Right lobe of liver (tissue), 6 donors: Measurements from ENCODE around the gene FARS2. TPM values are rescaled to one million over a fixed set of nuclear protein-coding genes. Genes with fewer than 3 reads are reported as not detected.

Experiments
- ATAC-seq, 4 donors: fragments of 200-7000 bp; cut with Tn5 transposase; one replicate each; pipeline ENCODE4 v1.9.1; 2020; ENCODE audit warnings: mild to moderate bottlenecking in 4 of 4, moderate library complexity in 4 of 4
- DNase-seq, 3 donors: peaks; one replicate each; pipeline ENCODE4 v3.0.0-alpha.2; 2020
- H3K27ac ChIP-seq, 3 donors: fragments of 200-600 bp; one replicate each; pipeline ENCODE4 v1.8.0; 2022
- H3K27me3 ChIP-seq, 2 donors: fragments of 200-600 bp; one replicate each; pipeline ENCODE4 v1.8.0; 2022
- H3K36me3 ChIP-seq, 4 donors: fragments of 200-600 bp; sonication (generic) in 1 of 4; one replicate each; pipeline versions ENCODE4 v1.5.1 to v1.8.0; 2017 to 2022; ENCODE audit warnings: control low read depth in 1 of 4
- H3K4me1 ChIP-seq, 4 donors: fragments of 200-600 bp; sonication (generic) in 1 of 4; one replicate each; pipeline versions ENCODE4 v1.5.1 to v1.8.0; 2017 to 2022; ENCODE audit warnings: control low read depth in 1 of 4
- H3K4me3 ChIP-seq, 3 donors: fragments of 200-600 bp; one replicate each; pipeline ENCODE4 v1.8.0; 2022
- H3K9me3 ChIP-seq, 4 donors: fragments of 200-600 bp; sonication (generic) in 1 of 4; one replicate each; pipeline versions ENCODE4 v1.5.1 to v1.8.0; 2017 to 2022; ENCODE audit warnings: control low read depth in 1 of 4
- POLR2A ChIP-seq: fragments of 450-650 bp; IDR thresholded peaks from one replicate; pipeline ENCODE4 v1.6.1; 2017; ENCODE audit warnings: antibody characterized with exemption, mild to moderate bottlenecking
- WGBS: methylation state at CpG from one replicate; pipeline ENCODE4 v1.1.6; 2018; ENCODE audit warnings: low coverage, low lambda C conversion rate; ENCODE audit not compliant: insufficient coverage; ENCODE audit errors: missing lambda C conversion rate; 5-methylcytosine and 5-hydroxymethylcytosine counted together
- intact Hi-C, 2 donors: fragments of 100-400 bp; cut with DNase I; formaldehyde crosslinking; loops; one replicate each; pipeline versions ENCODE4 v1.11.2 to v1.14.1; 2022
- long read RNA-seq: library from polyadenylated mRNA; unstranded; transcript quantifications from one replicate; pipeline ENCODE4 v2.0.0, GENCODE V29; 2019
- total RNA-seq, 6 experiments: library from RNA; depleted of rRNA in 2 of 6; stranded (reverse); fragments of >200 nt in 2 of 6; fragmentation: NEBNext Ultra II Directional in 3 of 6; extraction: Animal tissue kit (Norgen Biotek cat#: 25700) in 3 of 6; gene quantifications; one replicate each; pipeline versions ENCODE4 v1.1.0 to v1.2.4, GENCODE V29; 2016 to 2023
- TF ChIP-seq, protein P1 (sequence below), 4 donors: fragments of 200-600 bp in 3 of 4; fragments of 450-650 bp in 1 of 4; IDR thresholded peaks; one replicate each; pipeline versions ENCODE4 v1.5.1 to v1.8.0; 2016 to 2022; ENCODE audit warnings: antibody characterized with exemption in 4 of 4, mild to moderate bottlenecking in 2 of 4
- donor health status: DM: no; HTN: yes; CAD: no.
- donor health status: DM: no; HTN: no; CAD: no.
- donor health status: DM: no; HTN: no; CAD: no.
- donor health status: DM: no; HTN: yes; CAD: no.
- donor health status: DM: no; HTN: yes; CAD: no.

FARS2 gene
- 10 to 100 TPM in 5 of 6 experiments, 1 to 10 TPM in 1; 7.2 to 12.9 (median 11.7) TPM for total RNA-seq
- long read RNA-seq, transcript FARS2-201 (7 exons, 1,663 nt) = major isoform, 8 of 8 reads
- long read RNA-seq, partial matches to known transcripts = 0 of 8 reads
- long read RNA-seq, other reads (novel, unspliced or antisense) = 0 of 8 reads

DNA sequence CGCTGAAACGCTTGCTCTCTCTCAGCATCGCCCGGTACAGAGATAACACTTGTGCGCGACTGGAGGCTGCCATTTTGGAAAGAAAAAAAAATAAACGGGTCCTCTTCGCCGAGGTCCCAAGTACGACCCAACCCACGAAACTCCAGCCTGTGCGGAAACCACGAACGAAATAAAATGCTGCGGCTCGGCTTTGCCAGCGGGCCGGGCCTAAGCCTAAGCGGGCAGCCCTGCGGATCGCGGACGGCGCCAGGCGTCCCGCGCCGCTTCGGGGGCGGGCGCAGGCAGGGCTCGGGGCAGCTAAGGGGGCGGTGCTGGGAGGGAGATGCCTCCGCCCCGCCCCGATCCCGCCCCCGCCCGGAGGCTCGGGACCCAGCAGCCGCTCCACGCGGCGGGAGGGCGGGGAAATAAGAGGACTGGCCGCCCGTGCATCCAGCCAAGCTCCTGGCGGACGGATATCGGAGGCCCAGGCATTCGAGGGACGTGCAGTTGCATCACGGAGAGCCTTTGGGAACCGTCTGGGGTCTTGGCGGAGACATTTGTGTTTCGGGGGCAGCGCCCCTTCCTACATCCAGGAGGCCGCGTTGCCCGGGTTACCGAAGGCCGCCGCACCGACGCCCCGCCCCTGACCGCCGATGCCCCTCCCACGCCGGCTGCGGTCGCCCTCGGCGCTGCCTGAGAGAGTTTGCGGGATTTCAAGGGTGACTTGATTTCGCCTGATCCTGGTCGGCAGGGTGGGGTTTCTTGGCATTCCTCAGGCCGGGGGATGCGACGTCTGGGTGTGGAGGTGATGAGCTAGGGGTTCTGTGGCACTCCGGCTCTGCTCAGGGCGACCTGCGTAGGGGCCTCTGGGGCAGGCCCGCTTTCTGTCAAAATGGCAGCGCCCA lies at the start of gene FARS2, which contains the start of gene LYRM4:
Gene FARS2 (plus strand): TSS at position 853 of the 884 bp plus-strand sequence.
Gene LYRM4 (minus strand): TSS at position 290 of the 884 bp plus-strand sequence. CDS start 217 bp downstream, at position 73.
- TF ChIP-seq, protein P1, sequence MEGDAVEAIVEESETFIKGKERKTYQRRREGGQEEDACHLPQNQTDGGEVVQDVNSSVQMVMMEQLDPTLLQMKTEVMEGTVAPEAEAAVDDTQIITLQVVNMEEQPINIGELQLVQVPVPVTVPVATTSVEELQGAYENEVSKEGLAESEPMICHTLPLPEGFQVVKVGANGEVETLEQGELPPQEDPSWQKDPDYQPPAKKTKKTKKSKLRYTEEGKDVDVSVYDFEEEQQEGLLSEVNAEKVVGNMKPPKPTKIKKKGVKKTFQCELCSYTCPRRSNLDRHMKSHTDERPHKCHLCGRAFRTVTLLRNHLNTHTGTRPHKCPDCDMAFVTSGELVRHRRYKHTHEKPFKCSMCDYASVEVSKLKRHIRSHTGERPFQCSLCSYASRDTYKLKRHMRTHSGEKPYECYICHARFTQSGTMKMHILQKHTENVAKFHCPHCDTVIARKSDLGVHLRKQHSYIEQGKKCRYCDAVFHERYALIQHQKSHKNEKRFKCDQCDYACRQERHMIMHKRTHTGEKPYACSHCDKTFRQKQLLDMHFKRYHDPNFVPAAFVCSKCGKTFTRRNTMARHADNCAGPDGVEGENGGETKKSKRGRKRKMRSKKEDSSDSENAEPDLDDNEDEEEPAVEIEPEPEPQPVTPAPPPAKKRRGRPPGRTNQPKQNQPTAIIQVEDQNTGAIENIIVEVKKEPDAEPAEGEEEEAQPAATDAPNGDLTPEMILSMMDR (IDR thresholded peaks at IDR 0.05) = peak in 2 of 4 donors; percentile 37 to 39
- peak; percentile 30 for TF ChIP-seq POLR2A
- Histone ChIP-seq H3K4me1 (peaks cover 0 to 21% (median 0%) of the 10 kb centered on the region in 4 donors), H3K9me3 (no peaks in the 10 kb centered on the region), H3K27ac (peak within 1 kb of the TSS; percentile 94 to 99 (median 95)), H3K36me3 (no peaks in the 10 kb centered on the region), H3K27me3 (no peaks in the 10 kb centered on the region), H3K4me3 (peak within 1 kb of the TSS; percentile 74 to 94 (median 75))
- ATAC-seq (peak; percentile 94 to 96 (median 96)), DNase-seq (peak; percentile 93 to 94 (median 94))
- intact Hi-C loops = no loop called here
- 0% methylated on average over 13 of the region's 85 CpGs for WGBS

DNA sequence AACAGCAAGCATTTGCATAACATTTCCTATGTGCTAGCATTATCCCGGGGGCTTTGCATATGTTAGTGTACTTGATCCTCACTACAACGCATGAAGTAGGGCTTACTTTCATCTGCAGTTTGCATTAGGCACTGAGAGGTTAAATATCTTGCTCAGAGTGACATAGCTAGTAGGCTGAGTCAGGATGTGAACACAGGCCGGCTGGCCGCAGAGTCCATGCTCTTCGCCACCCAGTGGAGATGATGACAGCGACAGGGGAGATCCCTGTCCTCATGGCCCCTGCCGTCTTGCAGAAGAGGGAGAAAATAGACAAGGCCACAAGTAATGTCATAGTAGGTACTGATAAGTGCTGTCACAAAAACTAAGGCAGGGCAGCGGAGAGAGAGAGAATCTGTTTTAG lies 47.5 kb upstream of the FARS2 start:
- Histone ChIP-seq H3K36me3 (no peaks in the 10 kb centered on the region), H3K27ac (no peak overlapping the region), H3K27me3 (no peaks in the 10 kb centered on the region), H3K4me1 (no peaks in the 10 kb centered on the region), H3K4me3 (no peak overlapping the region), H3K9me3 (no peaks in the 10 kb centered on the region)
- TF ChIP-seq, protein P1 (IDR thresholded peaks at IDR 0.05) = no peak
- no peak for TF ChIP-seq POLR2A
- WGBS = 85% methylated on average over 8 of the region's 8 CpGs
- ATAC-seq (peak in 1 of 4 donors; percentile 24), DNase-seq (no peak)
- intact Hi-C loops = no loop called here

DNA sequence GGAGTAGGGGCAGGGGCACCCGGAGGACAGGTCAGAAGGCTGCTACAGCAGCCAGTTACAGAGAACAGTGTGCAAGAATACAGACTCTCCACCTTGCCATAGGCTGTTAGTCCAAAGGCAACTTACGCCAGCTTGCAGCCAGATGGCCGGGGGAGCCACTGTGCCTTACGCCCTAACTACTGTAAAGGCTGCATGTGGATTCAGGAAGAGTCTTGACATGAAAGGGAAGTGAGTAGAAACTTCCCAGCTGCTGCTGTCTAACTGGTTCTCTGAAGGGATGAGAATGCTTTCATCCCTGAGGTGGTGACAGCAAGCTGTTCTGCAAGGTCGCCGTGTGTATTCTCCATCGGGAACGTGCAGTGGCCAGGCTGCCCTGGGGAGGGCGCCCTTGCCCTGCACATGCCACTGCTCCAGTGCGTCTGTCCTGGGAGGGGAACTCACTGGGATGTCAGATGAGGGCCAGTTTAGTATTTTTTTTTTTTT lies 46.7 kb upstream of the FARS2 start:
- 57% methylated on average over 9 of the region's 10 CpGs for WGBS
- Histone ChIP-seq H3K27me3 (no peaks in the 10 kb centered on the region), H3K4me1 (no peaks in the 10 kb centered on the region), H3K27ac (no peak overlapping the region), H3K36me3 (no peaks in the 10 kb centered on the region), H3K9me3 (no peaks in the 10 kb centered on the region), H3K4me3 (no peak overlapping the region)
- ATAC-seq = peak; percentile 50 to 67 (median 56)
- TF ChIP-seq, protein P1 (IDR thresholded peaks at IDR 0.05) = peak in 3 of 4 donors; percentile 27 to 50 (median 34)
- TF ChIP-seq POLR2A = no peak
- intact Hi-C loops = no loop called here
- no peak for DNase-seq

GRCh38 chr6:5215159-5215558 lies 46.2 kb upstream of the FARS2 start:
- TF ChIP-seq, protein P1 (IDR thresholded peaks at IDR 0.05) = no peak
- TF ChIP-seq POLR2A = no peak
- no peaks in the 10 kb centered on the region for H3K36me3 ChIP-seq
- intact Hi-C loops = no loop called here
- ATAC-seq = no peak
- H3K9me3 ChIP-seq = no peaks in the 10 kb centered on the region
- 83% methylated on average over 2 of the region's 2 CpGs for WGBS
- no peak for DNase-seq
- no peaks in the 10 kb centered on the region for H3K27me3 ChIP-seq
- H3K4me1 ChIP-seq = no peaks in the 10 kb centered on the region
- no peak overlapping the region for H3K27ac ChIP-seq
- no peak overlapping the region for H3K4me3 ChIP-seq
